Omental fat pad (tissue), 4 donors: ENCODE measurements around the gene UXS1. TPM values are rescaled to one million over a fixed set of nuclear protein-coding genes. Genes with fewer than 3 reads are reported as not detected.

Experiments used
- ATAC-seq: fragments of 150-250 bp; one replicate; pipeline ENCODE4 v1.9.1; 2016; ENCODE audit warnings: mild to moderate bottlenecking, moderate library complexity; ENCODE audit not compliant: low FRiP score
- DNase-seq: peaks from one replicate; pipeline ENCODE4 v3.0.0-alpha.2; 2019; ENCODE audit warnings: low spot score
- CTCF ChIP-seq, 3 donors: fragments of 450-650 bp; IDR thresholded peaks; one replicate each; pipeline ENCODE4 v1.5.1; 2016 to 2017; ENCODE audit warnings: antibody characterized with exemption in 3 of 3, mild to moderate bottlenecking in 3 of 3, moderate library complexity in 2 of 3
- total RNA-seq, 4 donors: library from RNA; depleted of rRNA; stranded (reverse); fragments of >200 nt; gene quantifications; one replicate each; pipeline ENCODE4 v1.1.0, GENCODE V29; 2016

The UXS1 gene
- total RNA-seq, 4 donors from 2014 or later = 29.2 to 79.4 (median 38.5) TPM

GRCh38 chr2:106153781-106154180 is 40.3 kb downstream of the UXS1 start:
- no peak for TF ChIP-seq CTCF (IDR thresholded peaks at IDR 0.05)
- DNase-seq (no peak), ATAC-seq (no peak)

- no peak for TF ChIP-seq CTCF (IDR thresholded peaks at IDR 0.05)
- ATAC-seq (no peak), DNase-seq (no peak)
Measured at GRCh38 chr2:106147665-106148064, 46.4 kb downstream of the UXS1 start.

DNA sequence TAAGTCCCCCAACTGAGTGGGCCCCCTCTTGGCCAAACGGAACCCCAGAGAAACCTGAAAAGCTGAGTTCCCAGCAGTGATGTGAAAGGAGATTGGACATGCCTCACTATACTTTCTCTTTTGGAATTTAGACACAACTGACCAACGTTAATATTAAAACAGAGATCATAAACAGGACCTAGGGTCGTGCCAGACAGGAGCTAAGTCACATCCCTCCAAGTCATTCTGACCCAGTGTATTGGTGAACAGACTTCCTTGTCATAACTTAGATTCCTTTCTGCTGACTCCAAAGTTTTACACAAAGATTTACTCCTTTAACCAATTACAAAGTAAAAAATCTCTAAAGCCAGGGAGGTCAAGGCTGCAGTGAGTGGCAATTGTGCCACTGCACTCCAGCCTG is 46.9 kb downstream of the UXS1 start:
- no peak for TF ChIP-seq CTCF (IDR thresholded peaks at IDR 0.05)
- ATAC-seq (no peak), DNase-seq (no peak)

DNA sequence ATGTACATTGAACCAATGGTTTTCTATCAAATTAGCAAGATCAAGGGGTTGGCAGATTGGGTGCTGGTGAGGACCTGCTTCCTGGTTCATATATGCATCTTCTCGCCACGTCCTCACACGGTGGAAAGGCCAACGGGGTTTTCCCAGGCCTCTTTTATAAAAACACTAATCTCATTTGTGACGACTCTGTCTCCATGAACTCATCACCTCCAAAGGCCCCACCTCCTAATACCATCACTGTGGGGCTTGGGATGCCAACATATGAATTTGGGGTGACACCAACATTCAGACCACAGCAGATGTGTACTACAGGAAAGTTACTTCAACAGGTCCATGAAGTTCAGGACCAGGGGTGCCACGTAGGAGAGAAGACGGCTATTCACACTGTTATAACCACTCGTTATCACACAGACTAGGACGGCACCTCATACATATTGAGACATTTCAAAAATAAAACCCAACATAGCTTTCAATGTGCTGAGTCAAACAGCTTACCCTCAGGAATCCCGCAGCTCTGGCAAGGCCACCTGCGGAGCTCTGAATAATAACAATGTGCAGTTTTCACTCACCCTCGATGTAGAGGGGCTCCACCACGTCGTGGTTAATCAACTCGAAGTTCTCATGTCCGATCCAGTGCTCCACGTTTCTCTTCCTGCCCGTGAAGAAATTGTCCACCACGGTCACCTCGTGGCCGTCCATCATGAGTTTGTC is 49.3 kb downstream of the UXS1 start:
- no peak for TF ChIP-seq CTCF (IDR thresholded peaks at IDR 0.05)
- DNase-seq (no peak), ATAC-seq (no peak)

DNA sequence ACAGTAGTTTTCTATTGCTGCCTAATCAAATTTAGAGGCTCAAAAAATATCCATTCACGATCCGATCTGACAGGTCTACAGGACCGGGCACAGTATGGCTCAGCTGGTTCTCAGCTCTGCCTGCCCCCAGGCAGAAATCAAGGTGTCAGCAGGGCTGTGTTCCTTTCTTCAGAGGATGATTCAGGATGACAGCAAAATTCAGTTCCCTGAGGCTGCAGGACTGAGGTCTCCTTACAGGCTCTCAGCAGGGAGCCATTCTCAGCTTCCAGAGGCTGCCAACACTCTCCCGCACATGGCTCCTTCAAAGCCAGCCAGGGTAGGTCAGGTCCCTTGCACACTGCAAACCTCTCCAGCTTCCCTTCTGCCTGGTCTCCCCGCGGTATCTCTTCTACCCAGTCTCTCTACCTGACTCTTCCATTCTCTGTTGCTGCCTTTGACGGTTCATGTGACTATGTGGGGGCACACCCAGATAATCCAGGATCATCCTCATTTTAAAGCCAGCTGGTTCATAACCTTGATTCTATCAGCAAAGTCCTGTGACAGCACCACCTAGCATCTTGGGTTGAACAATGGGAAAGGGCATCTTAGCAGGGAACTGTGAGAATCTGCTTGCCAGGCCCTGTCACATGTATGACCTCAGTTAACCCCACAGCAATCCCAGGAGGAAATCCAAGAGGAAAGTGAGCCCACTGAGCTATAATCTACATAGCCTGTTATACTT is 50.4 kb downstream of the UXS1 start:
- no peak for TF ChIP-seq CTCF (IDR thresholded peaks at IDR 0.05)
- no peak for ATAC-seq
- no peak for DNase-seq

DNA sequence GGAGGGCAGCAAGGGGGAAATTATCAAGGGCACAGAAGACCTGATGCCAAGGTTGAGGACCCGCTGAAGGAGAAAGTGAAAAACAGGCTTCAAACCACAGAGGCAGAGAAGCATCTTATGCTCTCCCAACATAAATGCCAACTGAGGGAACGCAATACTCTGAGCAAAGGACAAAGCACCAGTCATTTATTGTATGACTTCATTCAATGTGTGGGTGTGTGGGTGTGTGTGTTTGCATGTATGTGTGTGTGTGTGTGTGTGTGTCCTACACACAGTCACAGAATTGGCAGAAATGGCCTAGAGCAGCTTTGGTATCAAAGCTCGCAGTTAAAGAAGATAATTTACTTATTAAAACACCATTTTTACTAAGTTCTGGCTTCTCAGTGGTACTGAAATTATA is 51.4 kb downstream of the UXS1 start:
- TF ChIP-seq CTCF (IDR thresholded peaks at IDR 0.05) = no peak
- no peak for DNase-seq
- no peak for ATAC-seq

DNA sequence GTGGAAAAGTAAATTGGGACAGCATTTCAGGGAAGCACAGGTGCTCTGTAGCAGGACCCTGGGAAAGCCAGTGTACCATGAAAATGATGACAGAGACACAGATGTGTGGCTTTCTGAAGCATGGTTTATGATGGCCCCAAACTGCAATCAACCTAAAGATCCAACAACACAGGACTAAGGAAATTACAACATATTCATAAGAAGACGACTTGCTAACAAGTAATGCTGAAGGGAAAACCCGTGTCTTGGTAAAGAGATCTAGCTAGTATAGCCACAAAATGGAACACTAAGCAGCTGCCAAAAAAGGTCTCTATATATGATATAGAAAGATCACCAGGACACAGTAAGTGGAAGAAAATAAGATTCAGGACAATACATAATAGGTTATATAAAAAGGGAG is 53.2 kb downstream of the UXS1 start:
- DNase-seq (no peak), ATAC-seq (no peak)
- no peak for TF ChIP-seq CTCF (IDR thresholded peaks at IDR 0.05)
